B cell (primary cell): ENCODE measurements around the gene PBX1. TPM values are rescaled to one million over a fixed set of nuclear protein-coding genes. Genes with fewer than 3 reads are reported as not detected.

Source experiments
- ATAC-seq: fragments of 200-7000 bp; cut with Tn5 transposase; one replicate; pipeline ENCODE4 v1.10.0; 2021; ENCODE audit warnings: low read depth, mild to moderate bottlenecking, moderate number of reproducible peaks, moderate library complexity
- CTCF ChIA-PET: fragments of 350-600 bp; sonication (Branson Sonifier 250); formaldehyde crosslinking; loops from one replicate; lab custom pipeline; 2021; ENCODE audit warnings: antibody characterized with exemption, inconsistent platforms; lab: Charles Lee
- POLR2A ChIA-PET: fragments of 350-600 bp; sonication (Branson Sonifier 250); formaldehyde crosslinking; loops from one replicate; lab custom pipeline; 2021; ENCODE audit warnings: antibody characterized with exemption; lab: Charles Lee
- DNase-seq: peaks from one replicate; pipeline ENCODE4 v3.0.0; 2013
- H2AFZ ChIP-seq: 2 replicates; pipeline ENCODE4 v1.6.1; 2012; ENCODE audit warnings: mild to moderate bottlenecking, low read depth, low read length; ENCODE audit not compliant: insufficient read depth, poor library complexity, severe bottlenecking
- H3K27ac ChIP-seq, 2 donors: 1 replicate in 1 of 2; 2 replicates in 1 of 2; pipeline ENCODE4 v1.5.1; 2012 to 2013; ENCODE audit warnings: low read length in 2 of 2, mild to moderate bottlenecking in 2 of 2, moderate library complexity in 1 of 2
- H3K27me3 ChIP-seq, 4 experiments: fragments of 200-600 bp in 1 of 4; sonication (generic) in 1 of 4; replicated peaks in 1 of 4; 1 replicate in 2 of 4; 2 replicates in 2 of 4; pipeline versions ENCODE4 v1.6.1 to v1.7.0; 2013 to 2016; ENCODE audit warnings: low read length in 3 of 4, mild to moderate bottlenecking in 2 of 4, mixed read lengths in 1 of 4, moderate library complexity in 1 of 4; ENCODE audit not compliant: insufficient read depth in 4 of 4, control insufficient read depth in 3 of 4; ENCODE audit errors: control extremely low read depth in 1 of 4
- H3K36me3 ChIP-seq, 2 experiments: replicated peaks in 1 of 2; 1 replicate in 1 of 2; 2 replicates in 1 of 2; pipeline versions ENCODE4 v1.6.1 to v1.7.1; 2013; ENCODE audit warnings: low read length in 1 of 2; ENCODE audit not compliant: insufficient read depth in 2 of 2, control insufficient read depth in 1 of 2; ENCODE audit errors: control extremely low read depth in 1 of 2, extremely low read depth in 1 of 2
- H3K4me1 ChIP-seq, 2 donors: fragments of 200-600 bp in 1 of 2; sonication (generic) in 1 of 2; 1 replicate in 1 of 2; 2 replicates in 1 of 2; pipeline versions ENCODE4 v1.5.1 to v1.6.1; 2013 to 2017; ENCODE audit warnings: low read length in 2 of 2; ENCODE audit not compliant: control insufficient read depth in 2 of 2, insufficient read depth in 2 of 2
- H3K4me2 ChIP-seq: replicated peaks from 2 replicates; pipeline ENCODE3; 2012; ENCODE audit warnings: mild to moderate bottlenecking, low read depth, low read length; ENCODE audit not compliant: poor library complexity, severe bottlenecking
- H3K4me3 ChIP-seq, 5 experiments: fragments of 200-600 bp in 1 of 5; sonication (generic) in 1 of 5; 1 replicate in 3 of 5; 2 replicates in 2 of 5; pipeline versions ENCODE4 v1.5.1 to v1.7.0; 2011 to 2016; ENCODE audit warnings: low read length in 4 of 5, mild to moderate bottlenecking in 4 of 5, low read depth in 2 of 5, control low read depth in 1 of 5, moderate library complexity in 1 of 5; ENCODE audit not compliant: insufficient read depth in 1 of 5; ENCODE audit errors: control extremely low read depth in 1 of 5, extremely low read depth in 1 of 5
- H3K79me2 ChIP-seq: fragments of 200-600 bp; sonication (generic); one replicate; pipeline ENCODE4 v1.6.0; 2016; ENCODE audit warnings: low read length; ENCODE audit not compliant: control insufficient read depth, insufficient read depth
- H3K9ac ChIP-seq: fragments of 200-600 bp; sonication (generic); 2 replicates; pipeline ENCODE4 v1.6.1; 2017; ENCODE audit warnings: mild to moderate bottlenecking, low read length, moderate library complexity
- H3K9me3 ChIP-seq, 3 donors: one replicate each; pipeline versions ENCODE4 v1.6.1 to v1.7.1; 2013; ENCODE audit warnings: low read length in 2 of 3; ENCODE audit not compliant: control insufficient read depth in 2 of 3, insufficient read depth in 1 of 3; ENCODE audit errors: control extremely low read depth in 1 of 3
- H4K20me1 ChIP-seq: 2 replicates; pipeline ENCODE4 v1.6.0; 2012; ENCODE audit warnings: mild to moderate bottlenecking, low read length; ENCODE audit not compliant: insufficient read depth, control insufficient read depth, poor library complexity, severe bottlenecking
- H3K27ac Mint-ChIP-seq: one replicate; pipeline ENCODE4 v1.8.0; 2021; ENCODE audit warnings: mixed read lengths
- H3K27me3 Mint-ChIP-seq: one replicate; pipeline ENCODE4 v1.8.0; 2021; ENCODE audit warnings: mixed read lengths
- H3K4me1 Mint-ChIP-seq: one replicate; pipeline ENCODE4 v1.8.0; 2021; ENCODE audit warnings: mixed read lengths
- H3K4me3 Mint-ChIP-seq: one replicate; pipeline ENCODE4 v1.8.0; 2021; ENCODE audit warnings: mixed read lengths
- H3K9me3 Mint-ChIP-seq: one replicate; pipeline ENCODE4 v1.8.0; 2022; ENCODE audit warnings: mixed read lengths; ENCODE audit not compliant: insufficient read depth
- CTCF ChIP-seq: fragments of 200-600 bp; IDR thresholded peaks from one replicate; pipeline ENCODE4 v1.8.0; 2022; ENCODE audit warnings: antibody characterized with exemption, mild to moderate bottlenecking
- EZH2 ChIP-seq: IDR thresholded peaks from 2 replicates; pipeline ENCODE4 v1.6.1; 2012; ENCODE audit warnings: borderline replicate concordance, low read depth, mild to moderate bottlenecking, moderate library complexity, low read length; ENCODE audit not compliant: insufficient read depth, poor library complexity, severe bottlenecking
- WGBS: methylation state at CpG from one replicate; pipeline ENCODE4 v1.1.5; 2013; ENCODE audit warnings: missing lambda C conversion rate; ENCODE audit not compliant: insufficient coverage; 5-methylcytosine and 5-hydroxymethylcytosine counted together
- intact Hi-C: fragments of 100-400 bp; cut with micrococcal nuclease; formaldehyde crosslinking; loops from one replicate; pipeline ENCODE4 v1.10.0; 2022
- polyA plus RNA-seq: library from polyadenylated mRNA; depleted of rRNA; stranded (reverse); fragments of >200 nt; gene quantifications from 2 replicates; pipeline ENCODE4 v1.2.3, GENCODE V29; 2012
- total RNA-seq, 2 donors: library from RNA; stranded (reverse); fragments of 120-200 nt in 1 of 2; gene quantifications; 1 replicate in 1 of 2; 2 replicates in 1 of 2; pipeline versions ENCODE4 v1.2.3 to v1.2.4, GENCODE V29; 2013 to 2022

The PBX1 gene
- total and polyA plus RNA-seq, 2 donors (not counting 1 experiment from before 2014, with no cell fraction given) = 0.32 TPM; not detected in 1

GRCh38 chr1:164564378-164564777, 5.4 kb downstream of the PBX1 start:
- H3K9ac ChIP-seq = no peak overlapping the region
- Mint-ChIP-seq H3K9me3 (no peaks in the 10 kb centered on the region), H3K27ac (no peak overlapping the region), H3K4me1 (peaks cover 6% of the 10 kb centered on the region), H3K4me3 (no peak overlapping the region), H3K27me3 (peaks cover 18% of the 10 kb centered on the region)
- H2AFZ ChIP-seq = no peak overlapping the region
- DNase-seq = no peak
- no peaks in the 10 kb centered on the region for H3K79me2 ChIP-seq
- no peak overlapping the region for H3K4me2 ChIP-seq
- WGBS = 93% methylated on average over 3 of the region's 3 CpGs
- H3K4me3 ChIP-seq = no peak overlapping the region
- no peak for ATAC-seq
- H4K20me1 ChIP-seq = no peaks in the 10 kb centered on the region
- peaks cover 2 to 6% of the 10 kb centered on the region in 2 donors for H3K4me1 ChIP-seq
- intact Hi-C loops = no loop called here
- no peak overlapping the region for H3K27ac ChIP-seq
- no peak for TF ChIP-seq CTCF
- TF ChIP-seq EZH2 = no peak
- H3K36me3 ChIP-seq = no peaks in the 10 kb centered on the region
- ChIA-PET POLR2A (no interaction called here), CTCF (interaction anchor here (0.6 kb wide), 1 partner anchor 949 kb away, joined by 3 read pairs; no protein-coding TSS in a partner anchor)
- H3K27me3 ChIP-seq = peaks cover 0 to 16% (median 11%) of the 10 kb centered on the region in 4 experiments
- H3K9me3 ChIP-seq = no peaks in the 10 kb centered on the region

- Mint-ChIP-seq H3K9me3 (no peaks in the 10 kb centered on the region), H3K27ac (no peak overlapping the region), H3K4me3 (no peak overlapping the region), H3K4me1 (peaks cover 1% of the 10 kb centered on the region), H3K27me3 (peaks cover 11% of the 10 kb centered on the region)
- DNase-seq (no peak), ATAC-seq (no peak)
- Histone ChIP-seq H3K4me3 (no peak overlapping the region), H3K27me3 (peaks cover 0 to 10% (median 7%) of the 10 kb centered on the region in 4 experiments), H3K79me2 (no peaks in the 10 kb centered on the region), H4K20me1 (no peaks in the 10 kb centered on the region), H3K27ac (no peak overlapping the region), H3K9me3 (no peaks in the 10 kb centered on the region), H2AFZ (no peak overlapping the region), H3K4me1 (no peaks in the 10 kb centered on the region), H3K36me3 (no peaks in the 10 kb centered on the region), H3K9ac (no peak overlapping the region), H3K4me2 (no peak overlapping the region)
- ChIA-PET POLR2A (no interaction called here), CTCF (no interaction called here)
- intact Hi-C loops = no loop called here
- WGBS = no CpG with 5 or more reads among the region's 2 CpGs
- TF ChIP-seq EZH2 = no peak
- no peak for TF ChIP-seq CTCF
Observed at GRCh38 chr1:164565357-164565756, 6.4 kb downstream of the PBX1 start.
